AG08396 (cell line): Measurements from ENCODE around the gene KRT7.

Experiments
- DNase-seq: peaks from one replicate; pipeline ENCODE4 v3.0.0; 2012; ENCODE audit warnings: low spot score, mixed read lengths

Gene KRT7

GRCh38 chr12:52211716-52212585 lies 21.1 kb upstream of the KRT7 start:
- DNase-seq, result no peak

- DNase-seq, result no peak
Observed at GRCh38 chr12:52212701-52213563, 20.1 kb upstream of the KRT7 start.

DNA sequence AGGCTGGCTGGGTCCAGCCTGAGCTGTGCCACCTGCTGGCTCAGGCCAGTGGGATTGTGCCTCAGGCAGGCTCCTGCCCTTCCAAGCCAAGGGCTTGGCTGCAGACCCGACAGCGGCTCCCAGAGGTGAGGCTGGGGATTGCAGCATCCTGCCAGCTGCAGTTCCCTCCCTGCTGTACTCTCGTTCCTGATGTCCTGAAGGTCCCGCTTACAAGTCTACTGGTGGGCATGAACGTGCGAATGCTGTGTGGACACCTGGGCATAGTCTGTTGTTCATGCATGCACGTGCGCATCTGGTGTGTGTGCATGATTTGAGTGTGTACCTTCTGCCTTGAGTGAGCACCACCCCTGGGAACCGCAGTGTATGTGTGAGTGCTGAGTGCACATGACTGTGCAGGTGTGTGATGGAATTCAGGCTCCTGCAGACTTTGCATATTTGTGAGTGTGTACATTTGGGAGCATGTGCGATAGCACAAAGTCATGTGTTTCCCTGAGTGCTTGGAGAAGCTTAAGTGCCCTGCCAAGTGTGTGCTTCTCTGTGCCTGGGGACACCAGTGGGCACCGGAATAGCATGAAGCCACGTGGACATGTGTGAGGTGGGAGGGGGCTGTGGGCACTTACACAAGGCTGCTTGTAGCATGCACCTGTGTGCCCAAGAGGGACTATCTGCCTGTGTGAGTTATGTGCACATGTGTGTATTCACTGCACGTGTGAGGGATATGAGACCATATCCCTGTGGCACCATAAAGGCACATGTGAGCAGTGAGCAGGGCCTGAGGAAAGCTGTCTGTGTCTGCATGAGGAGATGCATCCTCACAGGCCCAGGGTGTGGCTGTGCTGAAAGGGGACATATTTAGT lies 19.3 kb upstream of the KRT7 start:
- peak; percentile 86 for DNase-seq

GRCh38 chr12:52214421-52214802 lies 18.6 kb upstream of the KRT7 start:
- DNase-seq, result no peak

DNA sequence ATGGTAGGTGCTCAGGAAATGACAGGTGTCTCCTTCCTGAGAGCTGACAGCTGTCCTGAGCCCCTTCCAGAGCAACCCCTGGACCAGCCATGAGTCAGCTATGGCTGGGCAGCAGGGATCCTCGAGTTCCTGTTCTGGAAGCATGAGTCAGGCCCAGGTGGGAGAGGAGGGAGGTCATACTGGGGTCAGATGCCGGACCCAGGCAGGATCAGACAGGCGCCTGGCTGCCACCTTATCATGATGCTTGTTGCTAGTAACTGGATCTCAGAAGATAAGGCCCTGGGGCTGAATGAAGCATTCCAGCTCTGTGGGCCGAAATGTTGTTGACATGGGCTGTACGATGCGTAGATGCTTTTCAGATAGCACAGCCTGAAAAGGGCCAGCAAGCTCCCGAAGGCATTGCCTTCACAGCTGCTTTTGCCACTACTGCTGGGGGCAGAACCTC lies 17.4 kb upstream of the KRT7 start:
- no peak for DNase-seq

DNA sequence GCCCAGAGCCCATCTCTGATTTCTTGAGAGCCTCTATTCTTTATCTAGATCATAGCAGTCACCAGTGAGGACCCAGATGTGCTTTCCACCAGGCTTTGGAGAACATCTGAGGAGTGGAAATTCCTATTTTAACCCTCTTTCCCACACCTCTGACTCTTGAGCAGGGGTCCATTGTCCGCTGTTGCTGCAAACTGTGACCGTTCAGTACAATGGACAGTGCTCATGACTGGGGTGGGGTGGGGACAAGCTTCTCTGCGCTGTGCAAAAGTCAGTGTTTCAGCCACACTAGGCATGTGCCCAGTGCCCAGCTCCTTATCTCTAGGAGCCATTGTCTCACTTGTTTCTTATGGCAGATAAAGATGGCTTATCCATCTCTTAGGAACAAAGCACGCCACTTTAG lies 16.9 kb upstream of the KRT7 start:
- no peak for DNase-seq

GRCh38 chr12:52216807-52217206 lies 16.2 kb upstream of the KRT7 start:
- DNase-seq, result no peak

GRCh38 chr12:52217223-52217622 lies 15.8 kb upstream of the KRT7 start:
- DNase-seq, result no peak

- DNase-seq, result no peak
Observed at GRCh38 chr12:52218001-52218400, 15.0 kb upstream of the KRT7 start.

- no peak for DNase-seq
Observed at GRCh38 chr12:52220477-52220876, 12.6 kb upstream of the KRT7 start.

DNA sequence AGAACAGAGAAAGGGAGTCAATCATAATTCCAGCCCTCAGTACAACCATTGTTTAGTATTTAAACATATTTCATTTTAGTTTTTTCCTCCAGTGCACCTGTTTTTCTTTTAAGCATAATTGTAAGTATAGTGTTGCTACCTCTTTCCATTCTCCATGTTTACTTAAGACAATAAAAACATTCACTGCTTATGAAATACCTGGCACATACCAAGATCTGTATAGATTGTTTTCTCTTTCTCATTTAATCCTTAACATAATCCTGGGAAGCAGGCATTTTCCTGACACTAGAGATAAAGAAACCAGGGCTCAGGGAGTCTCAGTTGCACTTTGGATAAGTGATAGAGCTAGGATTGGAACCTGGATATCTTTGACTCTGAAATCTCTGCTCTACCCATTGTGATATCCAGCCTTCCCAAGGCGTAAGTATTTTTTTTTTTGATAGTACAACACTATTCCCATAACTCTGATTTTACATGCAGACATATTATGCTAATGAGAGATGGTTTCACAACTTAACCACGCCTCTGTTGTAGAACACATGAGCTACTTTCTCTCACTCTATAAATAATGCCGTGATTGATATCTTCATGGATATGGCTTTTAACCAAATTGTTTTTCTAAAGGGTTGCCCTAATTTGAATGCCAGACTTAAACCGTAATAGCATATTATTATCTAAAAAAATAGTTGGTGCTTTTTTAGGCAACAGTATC lies 11.8 kb upstream of the KRT7 start:
- no peak for DNase-seq

DNA sequence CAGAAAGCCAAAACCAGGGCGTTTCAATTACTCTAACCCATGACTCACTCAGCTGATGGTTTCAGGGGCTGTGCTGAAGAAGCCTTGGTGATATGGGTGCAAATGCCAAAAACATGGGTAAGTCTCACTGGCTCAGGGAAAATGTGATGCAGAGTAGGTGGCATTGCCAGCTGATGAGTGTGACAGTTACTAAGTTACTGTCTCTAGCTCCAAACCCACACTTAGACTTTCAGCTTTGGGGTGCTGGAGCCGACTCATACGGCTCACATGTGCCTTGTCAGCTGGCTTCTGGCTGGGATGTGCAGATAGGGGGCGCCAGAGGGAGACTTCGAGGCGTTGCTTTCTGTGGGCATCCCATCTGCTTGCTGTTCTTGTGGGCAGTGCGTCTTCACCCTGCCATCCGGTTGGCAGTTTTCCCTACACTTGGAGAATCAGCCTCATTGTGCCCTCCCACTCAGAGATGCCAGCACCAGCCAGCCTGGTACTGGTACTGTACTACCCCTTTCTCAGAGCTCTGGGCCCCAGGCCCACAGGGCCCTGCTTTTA lies 11.1 kb upstream of the KRT7 start:
- DNase-seq, result no peak

DNA sequence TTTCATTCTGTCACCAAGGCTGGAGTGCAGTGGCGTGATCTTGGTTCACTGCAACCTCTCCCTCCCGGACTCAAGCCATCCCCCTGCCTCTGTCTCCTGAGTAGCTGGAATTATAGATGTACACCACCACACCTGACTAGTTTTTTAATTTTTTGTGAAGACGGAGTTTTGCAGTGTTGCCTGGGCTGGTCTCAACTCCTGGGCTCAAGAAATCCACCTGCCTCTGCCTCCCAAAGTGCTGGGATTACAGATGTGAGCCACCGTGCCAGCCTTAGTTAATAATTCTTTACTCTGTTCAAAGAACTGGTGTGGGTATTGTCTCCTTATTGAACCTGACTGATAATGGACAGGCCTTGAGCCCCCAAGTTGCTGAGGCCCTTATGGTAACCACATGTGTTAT lies 10.4 kb upstream of the KRT7 start:
- DNase-seq, result no peak

GRCh38 chr12:52223406-52224039 lies 9.5 kb upstream of the KRT7 start:
- no peak for DNase-seq

DNA sequence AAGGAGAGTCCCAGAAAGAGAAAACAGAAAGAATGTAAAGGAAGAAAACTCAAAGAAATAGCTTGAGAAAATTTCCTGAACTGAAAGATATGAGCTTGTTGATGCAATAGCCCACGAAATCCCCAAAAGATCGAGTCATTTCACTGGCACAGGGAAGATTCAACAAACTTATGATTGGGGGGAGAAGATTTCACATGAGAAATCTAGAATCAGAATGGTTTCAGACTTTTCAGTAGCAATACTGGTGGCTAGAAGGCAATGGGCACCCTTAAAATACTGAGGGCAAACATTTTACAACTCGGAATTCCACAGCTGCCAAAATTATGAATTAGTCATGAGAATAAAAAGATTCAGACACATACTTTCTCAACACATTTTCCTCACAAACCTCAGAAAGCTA lies 8.9 kb upstream of the KRT7 start:
- no peak for DNase-seq

DNA sequence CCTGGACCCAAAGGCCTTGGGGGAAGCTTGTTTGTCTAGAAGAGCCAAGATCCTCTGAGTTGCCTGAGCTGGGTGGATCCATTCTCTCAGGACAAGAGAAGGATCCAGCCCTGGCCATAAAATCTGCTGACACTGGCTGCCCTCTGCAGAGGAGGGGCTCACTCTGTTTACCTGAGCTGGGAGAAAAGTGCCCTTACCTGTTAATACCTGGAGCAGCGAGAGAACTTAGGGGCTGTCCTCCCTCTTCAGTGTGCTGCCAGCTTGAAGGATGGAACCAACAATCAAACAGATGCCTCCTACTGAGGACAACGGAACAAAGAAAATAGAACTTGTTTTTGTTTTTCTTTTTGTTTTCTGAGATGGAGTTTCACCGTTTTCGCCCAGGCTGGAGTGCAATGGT lies 7.3 kb upstream of the KRT7 start:
- no peak for DNase-seq

DNA sequence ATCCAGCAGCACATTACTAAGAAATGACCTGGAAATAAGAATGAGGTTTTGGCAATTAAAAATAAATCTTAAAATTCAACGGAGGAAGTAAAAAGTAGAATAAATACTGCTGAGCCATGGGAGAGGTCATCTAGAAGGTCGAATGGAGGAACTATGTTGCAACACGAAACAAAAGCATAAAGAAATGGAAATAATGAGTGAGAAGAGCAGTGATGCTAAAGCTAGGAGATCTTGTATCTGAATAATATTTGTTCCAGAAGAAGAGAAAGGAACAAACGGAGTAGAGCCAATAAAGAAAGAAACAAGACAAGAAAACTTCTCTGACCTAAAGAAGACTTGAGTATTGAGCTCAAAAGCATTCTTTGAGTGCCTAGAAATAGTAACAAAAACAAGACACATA lies 6.6 kb upstream of the KRT7 start:
- no peak for DNase-seq

GRCh38 chr12:52227606-52228166 lies 5.4 kb upstream of the KRT7 start:
- DNase-seq, result no peak

GRCh38 chr12:52228366-52228765 lies 4.7 kb upstream of the KRT7 start:
- DNase-seq, result no peak

- DNase-seq, result no peak
Observed at GRCh38 chr12:52228931-52229330, 4.1 kb upstream of the KRT7 start.
